ENCODE results near the gene XPO4.

- TF ChIP-seq, protein P1, sequence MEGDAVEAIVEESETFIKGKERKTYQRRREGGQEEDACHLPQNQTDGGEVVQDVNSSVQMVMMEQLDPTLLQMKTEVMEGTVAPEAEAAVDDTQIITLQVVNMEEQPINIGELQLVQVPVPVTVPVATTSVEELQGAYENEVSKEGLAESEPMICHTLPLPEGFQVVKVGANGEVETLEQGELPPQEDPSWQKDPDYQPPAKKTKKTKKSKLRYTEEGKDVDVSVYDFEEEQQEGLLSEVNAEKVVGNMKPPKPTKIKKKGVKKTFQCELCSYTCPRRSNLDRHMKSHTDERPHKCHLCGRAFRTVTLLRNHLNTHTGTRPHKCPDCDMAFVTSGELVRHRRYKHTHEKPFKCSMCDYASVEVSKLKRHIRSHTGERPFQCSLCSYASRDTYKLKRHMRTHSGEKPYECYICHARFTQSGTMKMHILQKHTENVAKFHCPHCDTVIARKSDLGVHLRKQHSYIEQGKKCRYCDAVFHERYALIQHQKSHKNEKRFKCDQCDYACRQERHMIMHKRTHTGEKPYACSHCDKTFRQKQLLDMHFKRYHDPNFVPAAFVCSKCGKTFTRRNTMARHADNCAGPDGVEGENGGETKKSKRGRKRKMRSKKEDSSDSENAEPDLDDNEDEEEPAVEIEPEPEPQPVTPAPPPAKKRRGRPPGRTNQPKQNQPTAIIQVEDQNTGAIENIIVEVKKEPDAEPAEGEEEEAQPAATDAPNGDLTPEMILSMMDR (IDR thresholded peaks at IDR 0.05) = no peak
- TF ChIP-seq, protein P2, sequence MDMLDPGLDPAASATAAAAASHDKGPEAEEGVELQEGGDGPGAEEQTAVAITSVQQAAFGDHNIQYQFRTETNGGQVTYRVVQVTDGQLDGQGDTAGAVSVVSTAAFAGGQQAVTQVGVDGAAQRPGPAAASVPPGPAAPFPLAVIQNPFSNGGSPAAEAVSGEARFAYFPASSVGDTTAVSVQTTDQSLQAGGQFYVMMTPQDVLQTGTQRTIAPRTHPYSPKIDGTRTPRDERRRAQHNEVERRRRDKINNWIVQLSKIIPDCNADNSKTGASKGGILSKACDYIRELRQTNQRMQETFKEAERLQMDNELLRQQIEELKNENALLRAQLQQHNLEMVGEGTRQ (IDR thresholded peaks at IDR 0.05; ENCODE audit: borderline replicate concordance, low read depth, low read length) = no peak
- TF ChIP-seq SIN3A (IDR thresholded peaks at IDR 0.05; ENCODE audit: borderline replicate concordance, low read depth, low read length) = no peak
Measured at GRCh38 chr13:20823071-20823470, 79.5 kb downstream of the XPO4 start.
